ENCODE results near the gene NPC1. TPM values are rescaled to one million over a fixed set of nuclear protein-coding genes. Genes with fewer than 3 reads are reported as not detected.

The NPC1 gene
- total RNA-seq, 3 donors from 2014 or later = 35.5 to 51.0 (median 41.2) TPM

- intact Hi-C loops (cut with DNase I, micrococcal nuclease) = loop anchor here in 1 of 2 donors (10.0 kb wide), 1 partner anchor 58 kb away; the partner anchor contains the start of gene NPC1
- ATAC-seq (no peak), DNase-seq (no peak)
- Histone ChIP-seq H3K4me3 (no peak overlapping the region), H3K9me3 (no peaks in the 10 kb centered on the region), H3K36me3 (ENCODE audit: low read depth) (peaks cover 9% of the 10 kb centered on the region), H3K4me1 (ENCODE audit: low read depth) (no peaks in the 10 kb centered on the region)
- TF ChIP-seq CTCF (IDR thresholded peaks at IDR 0.05) = no peak
Measured at GRCh38 chr18:23526501-23527063, 59.7 kb downstream of the NPC1 start.

DNA sequence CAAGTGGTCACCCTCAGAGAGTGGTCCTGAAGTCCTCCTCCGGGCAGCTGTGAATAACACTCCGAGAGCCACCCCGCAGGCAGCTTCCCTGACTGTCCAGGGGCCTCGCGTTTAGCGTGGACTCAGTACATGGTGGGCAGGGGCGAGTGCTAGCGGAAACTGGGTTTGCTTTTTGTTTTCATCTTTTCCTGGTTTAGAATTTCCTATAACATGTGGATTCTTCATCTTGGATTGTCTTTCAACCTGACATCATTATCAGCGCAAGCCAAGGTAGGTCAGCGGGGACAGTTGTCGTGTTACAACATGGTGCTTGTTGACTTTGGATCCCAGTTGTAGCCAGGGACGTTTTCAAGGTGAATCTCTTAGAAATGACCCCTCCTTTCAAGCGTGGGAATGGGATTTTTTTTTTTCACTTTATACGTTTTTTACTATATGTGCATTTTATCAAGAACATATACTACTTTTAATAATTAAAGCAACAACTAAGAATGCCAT, 62.0 kb downstream of the NPC1 start:
- TF ChIP-seq CTCF (IDR thresholded peaks at IDR 0.05) = no peak
- H3K9me3 ChIP-seq = no peaks in the 10 kb centered on the region
- H3K4me1 ChIP-seq (ENCODE audit: low read depth) = no peaks in the 10 kb centered on the region
- DNase-seq (no peak), ATAC-seq (no peak)
- no peaks in the 10 kb centered on the region for H3K36me3 ChIP-seq (ENCODE audit: low read depth)
- H3K4me3 ChIP-seq = no peak overlapping the region
- intact Hi-C loops (cut with DNase I, micrococcal nuclease) = loop anchor here in 1 of 2 donors (10.0 kb wide), 1 partner anchor 61 kb away; the partner anchor contains the start of gene NPC1

- Histone ChIP-seq H3K9me3 (no peaks in the 10 kb centered on the region), H3K4me3 (no peak overlapping the region), H3K4me1 (ENCODE audit: low read depth) (no peaks in the 10 kb centered on the region), H3K36me3 (ENCODE audit: low read depth) (no peaks in the 10 kb centered on the region)
- no peak for TF ChIP-seq CTCF (IDR thresholded peaks at IDR 0.05)
- DNase-seq = no peak
- no peak for ATAC-seq
- intact Hi-C loops (cut with DNase I, micrococcal nuclease) = loop anchor here in 1 of 2 donors (10.0 kb wide), 1 partner anchor 61 kb away; the partner anchor contains the start of gene NPC1
Measured at GRCh38 chr18:23523429-23524212, 62.7 kb downstream of the NPC1 start.

- no peak for TF ChIP-seq CTCF (IDR thresholded peaks at IDR 0.05)
- ATAC-seq (no peak), DNase-seq (no peak)
- intact Hi-C loops (cut with DNase I, micrococcal nuclease) = loop anchor here in 1 of 2 donors (10.0 kb wide), 1 partner anchor 63 kb away; the partner anchor contains the start of gene NPC1
- H3K4me1 ChIP-seq (ENCODE audit: low read depth) = no peaks in the 10 kb centered on the region
- H3K9me3 ChIP-seq = no peaks in the 10 kb centered on the region
- no peak overlapping the region for H3K4me3 ChIP-seq
- no peaks in the 10 kb centered on the region for H3K36me3 ChIP-seq (ENCODE audit: low read depth)
Measured at GRCh38 chr18:23521907-23522306, 64.4 kb downstream of the NPC1 start.

GRCh38 chr18:23521271-23521670, 65.0 kb downstream of the NPC1 start:
- Histone ChIP-seq H3K4me1 (ENCODE audit: low read depth) (no peaks in the 10 kb centered on the region), H3K36me3 (ENCODE audit: low read depth) (no peaks in the 10 kb centered on the region), H3K9me3 (no peaks in the 10 kb centered on the region), H3K4me3 (no peak overlapping the region)
- no peak for DNase-seq
- no peak for ATAC-seq
- intact Hi-C loops (cut with DNase I, micrococcal nuclease) = loop anchor here in 1 of 2 donors (10.0 kb wide), 1 partner anchor 64 kb away; the partner anchor contains the start of gene NPC1
- TF ChIP-seq CTCF (IDR thresholded peaks at IDR 0.05) = no peak

Data from mucosa of descending colon (tissue), 3 donors.